ENCODE data around the gene BRSK1.
"Not testable (repeated sequence)": the region's sequence is repeated elsewhere in the genome, so short reads cannot be mapped to it uniquely, and the experiment has no call there.

Gene BRSK1

GRCh38 chr19:55305491-55305890 lies 21.7 kb downstream of the BRSK1 start:
- FAIRE-seq, result no peak

- no peak for FAIRE-seq
These were observed 22.3 kb downstream of the BRSK1 start for GRCh38 chr19:55305983-55306562.

DNA sequence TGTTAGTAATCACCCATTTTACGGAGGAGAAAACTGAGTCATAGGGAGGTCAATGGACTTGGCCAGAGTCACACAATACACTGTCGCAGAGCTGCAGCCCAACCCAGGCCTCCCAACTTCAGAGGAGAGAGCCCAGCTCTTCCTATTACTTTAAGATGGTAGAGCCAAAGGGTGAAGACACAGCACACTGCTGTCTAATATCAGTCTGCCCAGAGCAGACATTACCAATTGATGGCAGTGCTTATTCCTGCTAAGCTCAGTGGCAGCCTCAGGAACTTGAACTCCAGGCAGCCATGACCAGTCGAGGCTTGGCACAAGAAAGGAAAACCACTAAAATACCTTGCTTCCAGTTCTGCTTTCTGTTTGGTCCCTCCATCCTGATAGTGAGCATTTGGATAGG lies 22.9 kb downstream of the BRSK1 start:
- no peak for FAIRE-seq

DNA sequence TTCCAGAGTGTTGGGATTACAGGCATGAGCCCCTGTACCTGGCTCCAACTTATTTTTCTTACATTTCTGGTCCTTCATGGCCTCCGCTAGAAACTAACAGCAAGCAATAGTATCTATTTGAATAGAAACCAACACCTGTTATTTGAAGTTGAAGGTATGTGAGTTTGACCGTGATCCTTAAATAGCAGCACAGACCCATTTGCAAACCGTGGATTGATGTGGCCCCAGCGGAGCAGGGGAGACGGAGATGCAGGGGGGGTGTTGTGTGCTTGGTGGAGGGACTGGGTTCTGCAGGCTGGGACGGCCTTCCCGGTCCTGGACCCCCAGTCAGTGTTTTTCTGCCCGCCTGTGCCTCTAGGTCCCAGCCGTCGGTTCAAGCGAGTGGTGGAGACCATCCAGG lies 24.5 kb downstream of the BRSK1 start:
- no peak for FAIRE-seq

DNA sequence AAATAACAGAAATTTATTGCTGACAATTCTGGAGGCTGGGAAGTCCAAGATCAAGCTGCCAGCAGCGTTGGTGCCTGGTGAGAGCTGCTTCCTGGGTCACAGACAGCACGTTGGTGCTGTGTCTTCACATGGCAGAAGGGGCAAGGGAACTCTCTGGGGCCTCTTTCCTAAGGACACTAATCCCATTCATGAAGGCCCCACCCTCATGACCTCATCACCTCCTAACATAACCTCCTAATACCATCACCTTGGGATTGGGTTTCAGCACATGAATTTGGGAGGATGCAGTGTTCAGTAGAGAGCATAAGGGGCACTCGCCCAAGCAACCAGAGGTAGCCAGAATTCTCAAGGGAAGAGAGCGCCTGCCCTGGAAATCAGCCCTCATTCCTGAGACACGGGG lies 25.7 kb downstream of the BRSK1 start:
- no peak for FAIRE-seq

DNA sequence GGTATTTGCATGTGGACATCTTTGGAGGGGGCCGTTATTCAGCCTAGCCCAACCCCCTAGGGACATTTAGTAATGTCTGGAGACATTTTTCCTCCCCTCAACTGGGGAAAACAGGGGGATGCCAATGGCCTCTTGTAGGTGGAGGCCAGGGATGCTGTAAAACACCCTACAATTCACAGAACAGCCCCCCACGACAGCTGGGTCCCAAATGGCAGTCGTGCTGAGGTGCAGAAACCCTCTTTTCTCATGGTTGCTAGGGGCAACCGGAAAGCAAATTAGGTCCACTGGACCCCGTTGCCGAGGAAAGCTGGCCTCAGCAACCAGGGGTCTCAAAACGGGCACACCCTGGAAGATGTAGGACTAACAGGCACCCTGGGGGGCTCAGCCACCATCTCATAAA lies 26.7 kb downstream of the BRSK1 start:
- no peak for FAIRE-seq

DNA sequence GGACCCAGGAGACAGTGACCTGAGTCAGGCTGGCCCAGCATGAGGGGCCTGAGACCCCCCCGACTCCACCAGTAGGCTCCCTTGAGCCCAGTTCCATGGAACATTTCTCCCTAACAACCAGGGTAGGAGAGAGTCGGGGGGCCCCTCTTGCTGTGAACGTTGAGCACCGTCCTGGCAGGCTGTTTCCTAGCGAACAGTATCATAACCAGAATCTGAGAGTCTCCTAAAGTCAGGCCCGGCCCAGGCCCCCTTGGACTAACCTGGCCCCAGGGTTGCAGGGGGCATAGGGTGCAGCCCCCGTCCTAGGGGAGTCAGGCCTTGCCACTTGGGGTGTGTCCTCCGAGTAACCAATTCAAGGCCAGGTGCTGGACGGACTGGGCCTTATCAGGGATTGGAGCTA lies 27.6 kb downstream of the BRSK1 start:
- FAIRE-seq, result no peak

DNA sequence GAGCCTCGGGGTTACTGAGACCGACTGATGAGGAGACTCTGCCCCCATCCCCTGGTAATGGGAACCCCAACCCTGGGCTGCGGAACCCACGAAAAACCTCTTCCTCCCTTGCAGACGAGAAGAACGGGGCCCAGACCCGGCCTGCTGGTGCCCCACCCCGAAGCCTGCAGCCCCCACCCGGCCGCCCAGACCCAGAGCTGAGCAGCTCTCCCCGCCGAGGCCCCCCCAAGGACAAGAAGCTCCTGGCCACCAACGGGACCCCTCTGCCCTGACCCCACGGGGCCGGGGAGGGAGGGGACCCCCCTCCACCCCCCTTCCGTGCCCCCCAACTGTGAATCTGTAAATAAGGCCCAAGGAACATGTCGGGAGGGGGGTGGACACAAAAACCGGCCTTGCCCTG lies 28.0 kb downstream of the BRSK1 start:
- no peak for FAIRE-seq

DNA sequence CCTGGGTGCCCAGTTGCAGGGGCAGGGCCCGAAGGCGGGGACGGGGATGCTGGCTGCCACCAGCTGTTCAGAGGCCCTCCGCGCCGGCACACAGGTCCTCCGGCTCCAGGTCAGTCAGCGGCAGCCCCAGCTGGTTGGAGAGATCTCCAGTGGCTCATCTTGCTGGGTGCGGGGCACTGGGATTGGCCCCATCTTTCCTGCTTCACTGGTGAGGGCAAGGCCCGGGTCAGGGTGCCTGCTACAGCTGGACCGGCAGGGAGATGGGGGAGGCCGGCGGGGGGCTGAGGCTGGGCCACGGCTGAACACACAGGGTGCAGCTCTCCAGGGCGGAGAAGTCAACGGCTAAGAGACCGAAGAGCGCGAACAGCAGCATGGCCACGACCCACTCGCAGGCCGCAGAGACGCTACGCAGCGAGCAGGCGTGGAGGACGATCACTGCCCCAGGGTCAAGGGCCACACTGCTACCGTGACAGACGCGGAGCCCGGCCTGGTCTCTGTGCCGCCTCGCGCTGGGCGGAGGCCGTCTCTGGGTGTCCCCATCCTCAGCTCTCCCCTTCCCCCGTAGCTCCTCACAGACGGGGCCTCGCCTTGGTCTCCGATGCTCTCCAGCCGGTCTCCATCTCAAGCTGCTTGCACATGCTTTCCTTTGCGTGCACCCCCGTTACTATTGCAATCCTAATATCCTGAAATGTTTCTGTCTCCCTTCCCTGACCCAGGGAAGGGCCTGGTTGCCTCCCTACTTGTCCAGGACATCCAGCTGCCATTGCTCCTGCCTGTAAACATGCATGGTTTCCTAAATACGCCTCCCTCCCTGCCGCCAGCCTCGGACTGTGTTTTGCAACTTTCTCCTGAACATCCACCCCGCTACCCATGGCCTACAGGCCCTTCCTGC lies 29.1 kb downstream of the BRSK1 start:
- FAIRE-seq, result no peak

DNA sequence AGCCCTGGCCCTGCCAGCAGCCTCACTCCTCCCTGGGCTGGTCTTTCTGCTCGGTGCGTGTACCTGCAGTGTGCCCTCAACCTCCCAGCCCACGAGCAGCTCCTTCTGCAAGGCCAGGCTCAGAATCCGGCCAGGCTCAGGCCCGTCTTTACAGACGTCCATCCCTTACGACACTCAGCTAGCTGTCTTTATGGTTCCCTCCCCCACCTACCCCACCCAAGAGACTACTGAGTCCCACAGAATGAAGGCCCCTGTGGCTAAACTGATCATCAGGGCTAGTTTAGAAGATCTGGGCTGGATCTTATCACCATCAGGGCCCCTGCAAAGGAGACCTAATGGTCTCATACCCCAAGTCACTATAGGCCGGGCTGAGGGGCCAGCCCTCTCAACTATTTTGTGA lies 30.6 kb downstream of the BRSK1 start:
- FAIRE-seq, result no peak

GRCh38 chr19:55315956-55316525 lies 32.2 kb downstream of the BRSK1 start:
- FAIRE-seq, result no peak

GRCh38 chr19:55316646-55317045 lies 32.8 kb downstream of the BRSK1 start:
- FAIRE-seq, result no peak

DNA sequence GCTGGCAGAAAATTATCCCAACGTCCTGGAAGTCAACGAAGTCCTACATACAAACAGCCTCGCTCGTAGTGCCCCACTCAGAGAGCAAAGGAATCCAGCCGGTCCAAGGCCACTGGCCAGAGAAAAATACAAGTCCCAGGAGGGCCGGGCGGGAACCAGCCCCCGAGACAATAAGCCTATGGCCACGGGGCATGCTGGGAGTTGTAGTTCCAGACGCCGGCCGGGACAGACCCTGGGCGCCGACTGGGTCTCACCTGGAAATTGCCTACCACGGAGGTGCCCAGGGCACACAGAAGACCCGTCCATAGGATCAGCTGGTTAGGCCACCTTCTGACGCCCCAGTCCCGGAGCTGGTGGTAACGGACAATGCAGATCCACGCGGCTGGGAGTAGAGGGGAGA lies 36.0 kb downstream of the BRSK1 start:
- FAIRE-seq, result no peak

- no peak for FAIRE-seq
These were observed 37.1 kb downstream of the BRSK1 start for GRCh38 chr19:55320844-55321419.

DNA sequence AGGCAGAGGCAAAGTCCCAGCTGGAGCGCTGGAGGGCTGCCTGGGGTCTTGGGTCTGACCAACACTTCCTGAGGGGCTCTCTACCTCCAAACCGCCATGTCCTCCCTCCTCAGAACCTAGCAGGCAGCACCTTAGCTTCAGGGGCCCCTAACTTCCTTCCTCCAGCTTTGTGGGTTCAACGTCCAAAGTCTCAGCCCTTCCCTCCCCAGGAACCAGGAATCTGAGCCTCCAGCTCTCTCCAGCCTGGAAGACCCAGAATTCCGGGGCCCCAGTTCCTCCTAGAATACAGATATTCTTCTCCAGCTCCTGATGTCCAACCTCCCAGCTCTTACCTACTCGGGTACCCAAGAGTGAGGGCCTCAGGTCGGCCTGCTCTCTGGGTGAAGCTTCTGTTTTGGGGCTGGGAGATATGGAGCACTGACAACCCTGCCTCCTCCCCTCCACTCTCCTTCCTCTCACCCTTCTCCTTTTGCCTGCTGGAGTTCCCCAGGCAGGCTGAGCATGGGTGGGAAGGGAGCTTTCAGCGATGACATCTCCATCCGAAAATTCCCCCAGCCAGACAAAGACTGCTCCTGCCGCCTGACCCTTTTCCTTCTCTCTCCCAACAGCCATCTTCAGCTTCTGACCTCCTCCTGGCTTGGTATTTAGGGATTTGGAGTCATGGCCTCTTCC lies 37.8 kb downstream of the BRSK1 start:
- no peak for FAIRE-seq

DNA sequence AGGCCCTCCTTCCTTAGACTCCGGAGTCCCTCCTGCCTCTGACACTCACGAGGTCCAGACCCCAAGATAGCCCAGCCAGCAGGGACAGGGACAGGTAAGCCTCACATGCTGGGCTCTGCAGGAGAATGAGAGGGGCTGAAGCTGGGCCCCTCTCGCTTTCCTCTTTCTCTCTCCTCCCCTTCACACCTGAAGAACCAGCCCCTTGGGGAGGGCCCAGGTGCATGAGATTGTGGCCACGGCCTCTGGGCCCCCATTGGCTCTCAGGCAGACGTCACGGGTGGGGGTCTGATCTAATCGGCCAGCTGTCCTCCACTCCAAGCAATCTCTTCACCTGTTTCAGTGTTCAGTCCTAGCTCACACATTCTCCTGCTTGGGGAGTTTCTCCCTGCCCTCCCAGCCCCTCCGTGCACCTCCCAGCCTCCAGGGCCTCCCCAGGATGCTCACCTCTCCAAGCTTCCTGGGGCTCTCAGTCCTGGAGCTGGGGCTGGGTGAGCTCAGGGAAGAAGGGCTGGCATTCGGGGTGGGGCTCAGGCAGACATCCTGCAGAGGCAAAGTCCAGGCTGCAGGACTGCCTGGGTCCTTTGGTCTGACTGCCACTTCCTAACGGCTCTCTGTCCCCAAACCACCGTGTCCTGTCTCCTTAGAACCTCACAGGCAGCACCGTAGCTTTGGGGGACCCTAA lies 38.5 kb downstream of the BRSK1 start:
- no peak for FAIRE-seq

- FAIRE-seq, result no peak
These were observed 40.9 kb downstream of the BRSK1 start for GRCh38 chr19:55324662-55325061.

- no peak for FAIRE-seq
These were observed 41.4 kb downstream of the BRSK1 start, which contains the start of gene TMEM150B for GRCh38 chr19:55325172-55325571. TMEM150B (minus strand) TSS chr19:55325341; CDS start chr19:55321036, 4,305 bp downstream.

DNA sequence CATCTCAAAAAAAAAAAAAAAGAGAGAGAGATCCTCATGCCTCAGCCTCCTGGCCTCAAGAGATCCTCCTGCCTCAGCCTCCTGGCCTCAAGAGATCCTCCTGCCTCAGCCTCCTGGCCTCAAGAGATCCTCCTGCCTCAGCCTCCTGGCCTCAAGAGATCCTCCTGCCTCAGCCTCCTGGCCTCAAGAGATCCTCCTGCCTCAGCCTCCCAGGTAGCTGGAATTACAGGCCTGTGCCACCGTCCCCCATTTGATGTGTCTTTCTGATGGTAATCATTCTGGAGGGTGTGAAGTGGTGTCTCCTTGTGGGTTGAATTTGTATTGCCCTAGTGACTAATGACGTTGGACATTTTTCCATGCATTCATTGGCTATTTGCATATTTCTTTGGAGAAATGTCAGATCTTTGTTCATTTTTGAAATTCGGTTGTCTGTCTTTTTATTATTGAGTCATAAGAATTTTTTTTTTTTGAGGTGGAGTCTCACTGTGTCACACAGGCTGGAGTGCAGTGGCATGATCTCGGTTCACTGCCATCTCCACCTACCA lies 45.0 kb downstream of the BRSK1 start:
- not testable (repeated sequence) for FAIRE-seq

DNA sequence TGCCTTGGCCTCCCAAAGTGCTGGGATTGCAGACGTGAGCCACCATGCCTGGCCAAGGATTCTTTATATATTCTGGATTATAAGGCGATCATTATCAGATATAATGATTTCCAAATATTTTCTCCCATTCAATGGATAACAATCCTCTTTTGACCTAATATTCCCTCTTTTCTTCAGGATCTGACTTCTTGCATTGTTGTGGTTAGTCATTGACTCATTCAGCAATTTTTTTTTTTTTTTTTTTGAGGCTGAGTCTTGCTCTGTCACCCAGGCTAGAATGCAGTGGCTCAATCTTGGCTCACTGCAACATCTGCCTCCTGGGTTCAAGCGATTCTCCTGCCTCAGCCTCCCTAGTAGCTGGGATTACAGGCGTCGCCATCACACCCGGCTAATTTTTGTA lies 46.0 kb downstream of the BRSK1 start:
- not testable (repeated sequence) for FAIRE-seq

- FAIRE-seq, result no peak
These were observed 50.1 kb downstream of the BRSK1 start for GRCh38 chr19:55333870-55334269.

DNA sequence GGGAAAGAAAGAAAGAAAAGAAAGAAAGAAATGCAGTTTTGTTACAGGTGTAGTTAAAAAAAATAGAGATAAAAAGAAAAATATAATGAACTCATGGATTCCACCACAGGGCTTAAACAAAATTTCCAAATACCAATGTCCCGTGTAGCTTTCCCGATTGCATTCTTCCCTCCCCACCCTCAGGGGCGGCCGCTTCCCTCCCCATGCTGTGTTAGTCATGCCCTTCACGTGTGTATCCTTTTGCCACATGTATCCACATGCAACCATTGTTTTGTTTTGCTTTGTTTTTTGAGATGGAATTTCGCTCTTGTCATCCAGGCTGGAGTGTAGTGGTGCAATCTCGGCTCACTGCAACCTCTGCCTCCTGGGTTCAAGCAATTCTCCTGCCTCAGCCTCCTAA lies 52.3 kb downstream of the BRSK1 start:
- FAIRE-seq, result no peak
